GM12878 (cell line): Measurements from ENCODE around the gene JHY. TPM values are rescaled to one million over a fixed set of nuclear protein-coding genes. Genes with fewer than 3 reads are reported as not detected.

ENCODE experiments used
- ATAC-seq: fragments of 200-7000 bp; cut with Tn5 transposase; 3 replicates; pipeline ENCODE4 v1.9.1; 2020; ENCODE audit warnings: mild to moderate bottlenecking, moderate library complexity
- BruUV-seq: library from RNA; stranded (reverse); fragments of 400-500 nt; replicated peaks from 2 replicates; lab custom pipeline; 2021; lab: Mats Ljungman, UMichigan
- CTCF ChIA-PET: fragments of 300-600 bp; sonication (Branson Sonifier 250); formaldehyde crosslinking; extraction: SDS; loops from one replicate; lab custom pipeline; 2021; ENCODE audit warnings: inconsistent platforms; lab: Yijun Ruan, JAX
- POLR2A ChIA-PET: fragments of 350-600 bp; formaldehyde crosslinking; extraction: SDS; loops from one replicate; lab custom pipeline; 2021; ENCODE audit warnings: inconsistent platforms; lab: Charles Lee
- RAD21 ChIA-PET: fragments of 300-600 bp; sonication (Branson Sonifier 250); formaldehyde crosslinking; loops from one replicate; lab custom pipeline; 2023; ENCODE audit warnings: antibody characterized with exemption; ENCODE audit not compliant: unreplicated experiment; lab: Charles Lee
- SMC1A ChIA-PET: fragments of 300-600 bp; sonication (Branson Sonifier 250); formaldehyde crosslinking; loops from one replicate; lab custom pipeline; 2023; ENCODE audit not compliant: unreplicated experiment, uncharacterized antibody; lab: Charles Lee
- DNase-seq: peaks from one replicate; pipeline ENCODE4 v3.0.0-alpha.2; 2011; ENCODE audit warnings: low read depth, low spot score
- FAIRE-seq: peaks from 3 replicates; lab custom pipeline; 2011; peaks lifted over from hg19 to GRCh38; lab: Jason Lieb, UNC
- H2AFZ ChIP-seq: 2 replicates; pipeline ENCODE4 v1.6.0; 2011; ENCODE audit warnings: low read depth, low read length, control low read depth; ENCODE audit not compliant: control insufficient read depth
- H3K27ac ChIP-seq: 2 replicates; pipeline ENCODE4 v1.5.1; 2011; ENCODE audit warnings: control low read depth; ENCODE audit not compliant: control insufficient read depth, insufficient read depth
- H3K27me3 ChIP-seq, 2 experiments: replicated peaks in 1 of 2; 2 replicates each; pipeline versions ENCODE4 v1.6.0 to v1.6.1; 2011; ENCODE audit warnings: low read length in 1 of 2; ENCODE audit not compliant: control insufficient read depth in 2 of 2, insufficient read depth in 2 of 2
- H3K36me3 ChIP-seq, 2 experiments: 2 replicates each; pipeline ENCODE4 v1.5.1; 2011; ENCODE audit warnings: low read length in 1 of 2; ENCODE audit not compliant: control insufficient read depth in 2 of 2, insufficient read depth in 2 of 2
- H3K4me1 ChIP-seq: 2 replicates; pipeline ENCODE4 v1.6.1; 2011; ENCODE audit warnings: mild to moderate bottlenecking, low read length, moderate library complexity, mixed read lengths; ENCODE audit not compliant: control insufficient read depth, insufficient read depth
- H3K4me2 ChIP-seq: 2 replicates; pipeline ENCODE4 v1.6.0; 2011; ENCODE audit warnings: control low read depth; ENCODE audit not compliant: control insufficient read depth, insufficient read depth
- H3K4me3 ChIP-seq: fragments of 200-600 bp; sonication (generic); 2 replicates; pipeline ENCODE4 v1.5.1; 2016
- H3K79me2 ChIP-seq: 2 replicates; pipeline ENCODE4 v1.6.0; 2011; ENCODE audit warnings: low read length; ENCODE audit not compliant: control insufficient read depth, insufficient read depth
- H3K9ac ChIP-seq: 2 replicates; pipeline ENCODE4 v1.8.0; 2011; ENCODE audit warnings: low read length, control low read depth, mixed read lengths; ENCODE audit not compliant: control insufficient read depth, insufficient read depth
- H3K9me3 ChIP-seq: replicated peaks from 3 replicates; pipeline ENCODE4 v1.5.1; 2011; ENCODE audit warnings: mild to moderate bottlenecking, low read length; ENCODE audit not compliant: control insufficient read depth, insufficient read depth
- H4K20me1 ChIP-seq: 2 replicates; pipeline ENCODE4 v1.6.0; 2011; ENCODE audit not compliant: control insufficient read depth, insufficient read depth
- ATF7 ChIP-seq: fragments of 450-650 bp; IDR thresholded peaks from 2 replicates; pipeline ENCODE4 v1.6.1; 2016; ENCODE audit warnings: low read depth, mild to moderate bottlenecking
- CBFB ChIP-seq: IDR thresholded peaks from 2 replicates; pipeline ENCODE4 v1.6.1; 2016; ENCODE audit warnings: antibody characterized with exemption, low read depth
- GABPA ChIP-seq: IDR thresholded peaks from 2 replicates; pipeline ENCODE4 v1.6.1; 2014; ENCODE audit warnings: antibody characterized with exemption, low read depth, mild to moderate bottlenecking, inconsistent platforms
- KLF5 ChIP-seq: fragments of 450-650 bp; IDR thresholded peaks from 2 replicates; pipeline ENCODE4 v1.6.1; 2014; ENCODE audit warnings: mild to moderate bottlenecking; ENCODE audit not compliant: partially characterized antibody
- MYC ChIP-seq: IDR thresholded peaks from 2 replicates; pipeline ENCODE4 v1.6.1; 2011; ENCODE audit warnings: mild to moderate bottlenecking, low read length, moderate library complexity, inconsistent platforms; ENCODE audit not compliant: insufficient read depth, insufficient replicate concordance, insufficient read length, severe bottlenecking
- NBN ChIP-seq: fragments of 450-650 bp; IDR thresholded peaks from 2 replicates; pipeline ENCODE4 v1.6.1; 2016
- PAX8 ChIP-seq: fragments of 450-650 bp; IDR thresholded peaks from 2 replicates; pipeline ENCODE4 v1.6.1; 2017; ENCODE audit warnings: mild to moderate bottlenecking, moderate library complexity
- RAD51 ChIP-seq: fragments of 450-650 bp; IDR thresholded peaks from 2 replicates; pipeline ENCODE4 v1.6.1; 2016; ENCODE audit warnings: moderate library complexity, mild to moderate bottlenecking, inconsistent platforms
- RUNX3 ChIP-seq: IDR thresholded peaks from 2 replicates; pipeline ENCODE4 v1.6.1; 2012; ENCODE audit warnings: low read length, inconsistent platforms
- ZBED1 ChIP-seq: IDR thresholded peaks from 2 replicates; pipeline ENCODE4 v1.6.1; 2016; ENCODE audit warnings: borderline replicate concordance
- ZNF217 ChIP-seq: fragments of 450-650 bp; IDR thresholded peaks from 2 replicates; pipeline ENCODE4 v1.6.1; 2017; ENCODE audit warnings: antibody characterized with exemption, mild to moderate bottlenecking
- ZNF24 ChIP-seq: fragments of 450-650 bp; IDR thresholded peaks from 2 replicates; pipeline ENCODE4 v1.6.1; 2017; ENCODE audit warnings: antibody characterized with exemption, mild to moderate bottlenecking
- WGBS: methylation state at CpG from one replicate; pipeline ENCODE4 v1.1.6; 2016; ENCODE audit warnings: low lambda C conversion rate; ENCODE audit not compliant: insufficient replicate concordance, insufficient coverage; ENCODE audit errors: missing lambda C conversion rate; 5-methylcytosine and 5-hydroxymethylcytosine counted together
- in situ Hi-C: fragments of 300-500 bp; cut with MboI; formaldehyde crosslinking; loops from 9 replicates; pipeline ENCODE4 v1.14.3; 2018; ENCODE audit warnings: mixed read lengths
- intact Hi-C: fragments of 100-400 bp; cut with micrococcal nuclease; formaldehyde crosslinking; loops from one replicate; pipeline ENCODE4 v1.14.2; 2022; ENCODE audit not compliant: unreplicated experiment
- polyA plus RNA-seq, 11 experiments: library from polyadenylated mRNA; depleted of rRNA in 4 of 11; unstranded in 6 of 11; stranded (reverse) in 5 of 11; fragments of >200 nt; fragmentation: Nextera tagmentation in 4 of 11; fragmentation: Illumina TruSeq in 1 of 11; extraction: Ambion mirVana in 4 of 11; extraction: Trizol in 1 of 11; gene quantifications; 1 replicate in 1 of 11; 2 replicates in 10 of 11; pipeline versions ENCODE4 v1.2.1 to v1.2.3, GENCODE V29; 2011 to 2016; ENCODE audit warnings: inconsistent platforms in 2 of 11, missing spikeins in 2 of 11, low read depth in 1 of 11
- total RNA-seq, 4 experiments: library from RNA; depleted of rRNA in 3 of 4; stranded (reverse); fragments of >200 nt in 3 of 4; fragmentation: Illumina TruSeq in 1 of 4; extraction: Trizol in 1 of 4; gene quantifications; 2 replicates each; pipeline versions ENCODE4 v1.2.1 to v1.2.3, GENCODE V29; 2013 to 2021
- TF ChIP-seq, protein P1 (sequence below): fragments of 450-650 bp; IDR thresholded peaks from 2 replicates; pipeline ENCODE4 v1.6.1; 2017; ENCODE audit warnings: low read depth, mild to moderate bottlenecking, moderate library complexity
- TF ChIP-seq, protein P2 (sequence below): fragments of 150-350 bp; IDR thresholded peaks from 2 replicates; pipeline ENCODE4 v1.6.1; 2014; ENCODE audit warnings: mild to moderate bottlenecking, low read depth, low read length
- TF ChIP-seq, protein P3 (sequence below): IDR thresholded peaks from 2 replicates; pipeline ENCODE4 v1.6.1; 2012; ENCODE audit warnings: low read depth, low read length, improper control_type of control experiment

Gene JHY
- total and polyA plus RNA-seq, 10 of the 15 experiments (the other 5 are each of a cell fraction or from before 2014, with no cell fraction given): 0.90 to 7.1 (median 5.5) TPM

DNA sequence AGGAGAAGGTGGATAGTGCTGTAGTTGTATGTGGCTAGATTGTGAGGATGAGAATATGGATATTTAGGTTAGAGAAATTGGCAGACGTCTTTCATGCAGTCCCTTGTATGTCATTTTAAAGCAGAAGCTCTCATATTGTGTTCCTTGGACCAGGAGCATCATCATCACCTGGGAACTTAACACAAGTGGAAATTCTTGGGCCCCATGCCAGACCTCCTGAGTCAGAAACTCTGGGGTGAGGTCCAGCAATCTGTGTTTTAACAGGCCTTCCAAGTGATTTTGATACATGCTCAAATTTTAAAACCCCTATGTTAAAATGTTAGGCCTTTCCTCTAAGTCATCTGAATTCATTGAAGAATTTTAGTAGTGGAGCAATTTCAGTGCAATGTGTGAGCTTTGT lies 34.8 kb downstream of the JHY start:
- no peak for FAIRE-seq
- H3K36me3 ChIP-seq: no peaks in the 10 kb centered on the region
- BruUV-seq: no TSS peak
- intact Hi-C loops: no loop called here
- H3K27ac ChIP-seq: no peak overlapping the region
- H3K4me2 ChIP-seq: no peak overlapping the region
- H2AFZ ChIP-seq: no peak overlapping the region
- ATAC-seq: no peak
- H4K20me1 ChIP-seq: no peaks in the 10 kb centered on the region
- H3K79me2 ChIP-seq: no peaks in the 10 kb centered on the region
- in situ Hi-C loops: no loop called here
- no peaks in the 10 kb centered on the region for H3K9me3 ChIP-seq
- ChIA-PET CTCF (interaction anchor here (0.6 to 1.8 kb wide), 4 partner anchors 14 to 137 kb away, joined by 3 to 6 read pairs (median 3); no protein-coding TSS in a partner anchor), SMC1A (interaction anchor here (0.8 to 1.8 kb wide), 2 partner anchors 9 to 53 kb away, joined by 3 to 5 read pairs; no protein-coding TSS in a partner anchor), RAD21 (no interaction called here), POLR2A (no interaction called here)
- no peaks in the 10 kb centered on the region for H3K27me3 ChIP-seq
- WGBS: 0% methylated on average over 1 of the region's 1 CpG
- no peak for DNase-seq
- no peak overlapping the region for H3K9ac ChIP-seq
- no peak overlapping the region for H3K4me3 ChIP-seq
- TF ChIP-seq GABPA (no peak), KLF5 (no peak), ZNF24 (no peak), NBN (no peak), RAD51 (no peak), MYC (no peak), CBFB (no peak), RUNX3 (no peak), ZBED1 (no peak), PAX8 (no peak), ZNF217 (no peak), ATF7 (no peak)
- TF ChIP-seq, protein P1, sequence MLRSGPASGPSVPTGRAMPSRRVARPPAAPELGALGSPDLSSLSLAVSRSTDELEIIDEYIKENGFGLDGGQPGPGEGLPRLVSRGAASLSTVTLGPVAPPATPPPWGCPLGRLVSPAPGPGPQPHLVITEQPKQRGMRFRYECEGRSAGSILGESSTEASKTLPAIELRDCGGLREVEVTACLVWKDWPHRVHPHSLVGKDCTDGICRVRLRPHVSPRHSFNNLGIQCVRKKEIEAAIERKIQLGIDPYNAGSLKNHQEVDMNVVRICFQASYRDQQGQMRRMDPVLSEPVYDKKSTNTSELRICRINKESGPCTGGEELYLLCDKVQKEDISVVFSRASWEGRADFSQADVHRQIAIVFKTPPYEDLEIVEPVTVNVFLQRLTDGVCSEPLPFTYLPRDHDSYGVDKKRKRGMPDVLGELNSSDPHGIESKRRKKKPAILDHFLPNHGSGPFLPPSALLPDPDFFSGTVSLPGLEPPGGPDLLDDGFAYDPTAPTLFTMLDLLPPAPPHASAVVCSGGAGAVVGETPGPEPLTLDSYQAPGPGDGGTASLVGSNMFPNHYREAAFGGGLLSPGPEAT: no peak
- TF ChIP-seq, protein P2, sequence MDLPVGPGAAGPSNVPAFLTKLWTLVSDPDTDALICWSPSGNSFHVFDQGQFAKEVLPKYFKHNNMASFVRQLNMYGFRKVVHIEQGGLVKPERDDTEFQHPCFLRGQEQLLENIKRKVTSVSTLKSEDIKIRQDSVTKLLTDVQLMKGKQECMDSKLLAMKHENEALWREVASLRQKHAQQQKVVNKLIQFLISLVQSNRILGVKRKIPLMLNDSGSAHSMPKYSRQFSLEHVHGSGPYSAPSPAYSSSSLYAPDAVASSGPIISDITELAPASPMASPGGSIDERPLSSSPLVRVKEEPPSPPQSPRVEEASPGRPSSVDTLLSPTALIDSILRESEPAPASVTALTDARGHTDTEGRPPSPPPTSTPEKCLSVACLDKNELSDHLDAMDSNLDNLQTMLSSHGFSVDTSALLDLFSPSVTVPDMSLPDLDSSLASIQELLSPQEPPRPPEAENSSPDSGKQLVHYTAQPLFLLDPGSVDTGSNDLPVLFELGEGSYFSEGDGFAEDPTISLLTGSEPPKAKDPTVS: no peak
- TF ChIP-seq, protein P3, sequence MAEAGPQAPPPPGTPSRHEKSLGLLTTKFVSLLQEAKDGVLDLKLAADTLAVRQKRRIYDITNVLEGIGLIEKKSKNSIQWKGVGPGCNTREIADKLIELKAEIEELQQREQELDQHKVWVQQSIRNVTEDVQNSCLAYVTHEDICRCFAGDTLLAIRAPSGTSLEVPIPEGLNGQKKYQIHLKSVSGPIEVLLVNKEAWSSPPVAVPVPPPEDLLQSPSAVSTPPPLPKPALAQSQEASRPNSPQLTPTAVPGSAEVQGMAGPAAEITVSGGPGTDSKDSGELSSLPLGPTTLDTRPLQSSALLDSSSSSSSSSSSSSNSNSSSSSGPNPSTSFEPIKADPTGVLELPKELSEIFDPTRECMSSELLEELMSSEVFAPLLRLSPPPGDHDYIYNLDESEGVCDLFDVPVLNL: no peak
- H3K4me1 ChIP-seq: no peaks in the 10 kb centered on the region
